ENCODE measurements around the gene BPNT1. TPM values are rescaled to one million over a fixed set of nuclear protein-coding genes. Genes with fewer than 3 reads are reported as not detected.

The BPNT1 gene
- total and polyA plus RNA-seq, 2 donors (not counting 3 experiments of a cell fraction or from before 2014, with no cell fraction given), result 20.3 to 29.0 TPM

DNA sequence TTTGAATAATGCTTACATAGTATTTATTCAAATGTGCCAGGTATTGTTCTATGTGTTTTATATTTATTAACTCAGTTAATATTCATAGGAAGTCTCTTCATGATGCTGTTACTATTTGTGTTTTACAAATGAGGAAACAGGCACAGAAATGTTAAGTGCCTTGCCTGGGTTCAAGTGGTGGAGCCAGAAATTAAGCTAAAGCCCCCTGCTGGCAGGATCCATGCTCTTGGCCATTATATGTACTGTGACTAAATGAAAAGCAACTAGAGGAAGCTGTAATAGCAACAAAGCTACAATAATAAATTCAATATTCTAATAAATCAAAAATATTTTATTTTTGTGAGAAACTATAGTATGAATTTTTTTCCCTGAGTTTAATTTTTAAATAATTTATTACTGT is 34.3 kb upstream of the BPNT1 start:
- CTCF ChIA-PET, result interaction anchor here (0.7 to 4.6 kb wide), 15 partner anchors 11 to 135 kb away, joined by 3 to 22 read pairs (median 4); partner anchors contain the start of gene BPNT1
- no peak overlapping the region for H2AFZ ChIP-seq (ENCODE audit: low read depth, low read length)
- no TSS peak for BruUV-seq (replicated peaks)
- POLR2A ChIA-PET, result no interaction called here
- H3K9ac ChIP-seq (replicated peaks; ENCODE audit: extremely low read depth, insufficient read depth, low read length), result no peak overlapping the region
- no peaks in the 10 kb centered on the region for H3K9me3 ChIP-seq (replicated peaks; ENCODE audit: control insufficient read depth, insufficient read depth, low read length)
- no peak for TF ChIP-seq POLR2A (IDR thresholded peaks at IDR 0.05; ENCODE audit: low read depth, low read length)
- TF ChIP-seq, protein P1, sequence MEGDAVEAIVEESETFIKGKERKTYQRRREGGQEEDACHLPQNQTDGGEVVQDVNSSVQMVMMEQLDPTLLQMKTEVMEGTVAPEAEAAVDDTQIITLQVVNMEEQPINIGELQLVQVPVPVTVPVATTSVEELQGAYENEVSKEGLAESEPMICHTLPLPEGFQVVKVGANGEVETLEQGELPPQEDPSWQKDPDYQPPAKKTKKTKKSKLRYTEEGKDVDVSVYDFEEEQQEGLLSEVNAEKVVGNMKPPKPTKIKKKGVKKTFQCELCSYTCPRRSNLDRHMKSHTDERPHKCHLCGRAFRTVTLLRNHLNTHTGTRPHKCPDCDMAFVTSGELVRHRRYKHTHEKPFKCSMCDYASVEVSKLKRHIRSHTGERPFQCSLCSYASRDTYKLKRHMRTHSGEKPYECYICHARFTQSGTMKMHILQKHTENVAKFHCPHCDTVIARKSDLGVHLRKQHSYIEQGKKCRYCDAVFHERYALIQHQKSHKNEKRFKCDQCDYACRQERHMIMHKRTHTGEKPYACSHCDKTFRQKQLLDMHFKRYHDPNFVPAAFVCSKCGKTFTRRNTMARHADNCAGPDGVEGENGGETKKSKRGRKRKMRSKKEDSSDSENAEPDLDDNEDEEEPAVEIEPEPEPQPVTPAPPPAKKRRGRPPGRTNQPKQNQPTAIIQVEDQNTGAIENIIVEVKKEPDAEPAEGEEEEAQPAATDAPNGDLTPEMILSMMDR (IDR thresholded peaks at IDR 0.05; ENCODE audit: extremely low read depth in 1 of 2, insufficient read depth in 1 of 2, low read depth in 1 of 2, low read length in 2 of 2), result peak; percentile 28 to 31
- no peaks in the 10 kb centered on the region for H4K20me1 ChIP-seq (replicated peaks; ENCODE audit: control insufficient read depth, extremely low read depth, insufficient read depth, low read length)
- no peaks in the 10 kb centered on the region for H3K9me1 ChIP-seq (replicated peaks; ENCODE audit: control insufficient read depth, extremely low read depth, insufficient read depth, low read length)
- peaks cover 4% of the 10 kb centered on the region in 2 experiments for H3K36me3 ChIP-seq (ENCODE audit: control insufficient read depth in 2 of 2, extremely low read depth in 1 of 2, insufficient read depth in 2 of 2, low read length in 2 of 2)
- H3K4me2 ChIP-seq (ENCODE audit: insufficient read depth, low read length), result no peak overlapping the region
- H3K27ac ChIP-seq (ENCODE audit: insufficient read depth, low read depth, low read length), result no peak overlapping the region
- H3K79me2 ChIP-seq (ENCODE audit: control insufficient read depth, insufficient read depth, low read length), result no peaks in the 10 kb centered on the region
- intact Hi-C loops (cut with micrococcal nuclease) (loop anchor here (2.0 kb wide), 1 partner anchor 133 kb away; no protein-coding TSS in a partner anchor), dilution Hi-C loops (cut with MboI; ENCODE audit: extremely low pct_ligation_motif_present, low sequenced_read_pairs) (no loop called here)
- H3K4me1 ChIP-seq (ENCODE audit: control insufficient read depth, extremely low read depth, insufficient read depth, low read length), result no peaks in the 10 kb centered on the region
- no peak for FAIRE-seq
- DNase-seq (ENCODE audit: low read depth, low spot score), result no peak
- no peak overlapping the region for H3K4me3 ChIP-seq (replicated peaks in 1 of 3; ENCODE audit: insufficient read depth in 1 of 3, low read depth in 1 of 3, low read length in 3 of 3)
- H3K27me3 ChIP-seq (ENCODE audit: control insufficient read depth in 2 of 2, insufficient read depth in 2 of 2, low read length in 2 of 2), result no peaks in the 10 kb centered on the region

DNA sequence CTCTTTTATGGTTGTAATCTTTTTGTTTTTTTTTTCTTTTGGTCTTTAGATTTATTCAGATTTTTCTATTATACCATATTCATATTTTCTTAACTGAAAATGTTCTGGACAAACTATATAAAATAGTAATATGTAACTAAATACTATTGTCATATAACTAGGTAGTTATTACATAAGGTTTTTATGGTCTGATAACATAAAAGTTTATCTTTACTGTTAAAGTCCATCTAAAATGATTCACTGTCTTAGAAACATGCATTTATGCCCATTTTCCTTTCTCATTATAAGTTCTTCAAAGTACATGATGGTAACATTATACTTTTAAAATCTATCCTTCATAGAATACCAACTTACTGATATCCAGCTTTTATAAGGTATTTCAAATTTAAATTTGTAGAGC is 33.5 kb upstream of the BPNT1 start:
- no peak for TF ChIP-seq FOS (IDR thresholded peaks at IDR 0.05; ENCODE audit: borderline replicate concordance, insufficient read depth, low read length)
- TF ChIP-seq POLR2AphosphoS5 (IDR thresholded peaks at IDR 0.05; ENCODE audit: insufficient read depth, low read depth, low read length), result no peak
- TF ChIP-seq MYC (IDR thresholded peaks at IDR 0.05; ENCODE audit: low read depth, low read length), result no peak
- TF ChIP-seq POLR2A (IDR thresholded peaks at IDR 0.05; ENCODE audit: low read depth, low read length), result no peak
- TF ChIP-seq, protein P2, sequence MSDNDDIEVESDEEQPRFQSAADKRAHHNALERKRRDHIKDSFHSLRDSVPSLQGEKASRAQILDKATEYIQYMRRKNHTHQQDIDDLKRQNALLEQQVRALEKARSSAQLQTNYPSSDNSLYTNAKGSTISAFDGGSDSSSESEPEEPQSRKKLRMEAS (IDR thresholded peaks at IDR 0.05; ENCODE audit: insufficient read depth, insufficient read length), result no peak
- TF ChIP-seq, protein P1 (IDR thresholded peaks at IDR 0.05; ENCODE audit: extremely low read depth in 1 of 2, insufficient read depth in 1 of 2, low read depth in 1 of 2, low read length in 2 of 2), result no peak
- TF ChIP-seq GATA2 (IDR thresholded peaks at IDR 0.05; ENCODE audit: insufficient read depth, insufficient read length, low read depth, low read length), result no peak
- no peak for TF ChIP-seq JUN (IDR thresholded peaks at IDR 0.05; ENCODE audit: borderline replicate concordance, insufficient read depth, insufficient read length, low read depth)
- no peak for TF ChIP-seq EZH2 (IDR thresholded peaks at IDR 0.05; ENCODE audit: borderline replicate concordance, low read depth, low read length, severe bottlenecking)
- Histone ChIP-seq H3K9ac (replicated peaks; ENCODE audit: extremely low read depth, insufficient read depth, low read length) (no peak overlapping the region), H3K4me1 (ENCODE audit: control insufficient read depth, extremely low read depth, insufficient read depth, low read length) (no peaks in the 10 kb centered on the region), H3K9me3 (replicated peaks; ENCODE audit: control insufficient read depth, insufficient read depth, low read length) (no peaks in the 10 kb centered on the region), H4K20me1 (replicated peaks; ENCODE audit: control insufficient read depth, extremely low read depth, insufficient read depth, low read length) (no peaks in the 10 kb centered on the region), H3K79me2 (ENCODE audit: control insufficient read depth, insufficient read depth, low read length) (no peaks in the 10 kb centered on the region), H3K27ac (ENCODE audit: insufficient read depth, low read depth, low read length) (no peak overlapping the region), H2AFZ (ENCODE audit: low read depth, low read length) (no peak overlapping the region), H3K4me2 (ENCODE audit: insufficient read depth, low read length) (no peak overlapping the region), H3K4me3 (replicated peaks in 1 of 3; ENCODE audit: insufficient read depth in 1 of 3, low read depth in 1 of 3, low read length in 3 of 3) (no peak overlapping the region), H3K9me1 (replicated peaks; ENCODE audit: control insufficient read depth, extremely low read depth, insufficient read depth, low read length) (no peaks in the 10 kb centered on the region), H3K36me3 (ENCODE audit: control insufficient read depth in 2 of 2, extremely low read depth in 1 of 2, insufficient read depth in 2 of 2, low read length in 2 of 2) (peaks cover 4% of the 10 kb centered on the region in 2 experiments), H3K27me3 (ENCODE audit: control insufficient read depth in 2 of 2, insufficient read depth in 2 of 2, low read length in 2 of 2) (no peaks in the 10 kb centered on the region)
- DNase-seq (ENCODE audit: low read depth, low spot score), result no peak
- no TSS peak for BruUV-seq (replicated peaks)
- CTCF ChIA-PET, result interaction anchor here (1.1 to 4.6 kb wide), 6 partner anchors 11 to 134 kb away, joined by 5 to 28 read pairs (median 8); partner anchors contain the start of gene BPNT1
- dilution Hi-C loops (cut with MboI; ENCODE audit: extremely low pct_ligation_motif_present, low sequenced_read_pairs), result no loop called here
- POLR2A ChIA-PET, result no interaction called here
- no peak for FAIRE-seq
- intact Hi-C loops (cut with micrococcal nuclease), result no loop called here

All from endothelial cell of umbilical vein (primary cell).